NCI-H226 (cell line): ENCODE results near the gene AKAP13.
"Not testable (repeated sequence)": the region's sequence is repeated elsewhere in the genome, so short reads cannot be mapped to it uniquely, and the experiment has no call there.

Source experiments
- DNase-seq: peaks from one replicate; pipeline ENCODE4 v3.0.0-alpha.2; 2015

Gene AKAP13

DNA sequence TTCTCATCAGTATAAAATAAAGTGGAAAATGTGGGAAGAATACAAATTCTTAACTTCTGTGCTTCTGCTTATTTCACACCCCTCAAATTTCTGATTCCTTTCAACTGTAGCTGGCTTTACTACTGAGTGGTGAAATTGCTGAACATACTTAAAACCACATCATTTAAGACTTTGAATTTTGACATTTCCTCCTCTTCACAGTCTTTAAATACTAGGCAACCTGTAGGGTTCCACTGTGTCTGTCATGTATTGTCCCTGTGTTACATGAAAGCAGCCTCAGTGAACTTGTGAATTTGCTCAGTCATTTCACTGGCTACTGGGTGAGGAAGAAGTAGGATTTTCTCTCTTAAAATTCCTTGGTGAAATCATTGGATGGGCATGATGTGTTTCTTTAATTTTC lies 101.1 kb downstream of the AKAP13 start:
- not testable (repeated sequence) for DNase-seq

DNA sequence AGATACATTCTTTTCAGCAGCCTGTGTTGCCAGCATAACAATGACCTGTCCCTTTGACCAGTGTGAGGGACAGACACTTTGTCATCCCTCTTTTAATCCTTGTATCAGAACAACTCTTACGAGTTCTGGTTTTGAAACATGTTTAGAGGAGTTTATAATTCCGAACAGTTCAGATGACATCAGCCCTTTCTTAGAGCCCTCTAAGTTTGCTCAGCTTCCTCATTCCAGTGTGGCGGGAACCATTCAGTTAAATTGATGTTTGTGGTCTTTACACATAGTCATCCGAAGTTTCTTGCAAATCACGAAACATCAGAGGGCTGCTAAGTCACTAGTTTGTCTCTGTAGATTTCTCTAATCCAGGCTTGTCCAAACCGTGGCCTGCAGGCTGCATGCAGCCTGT lies 102.5 kb downstream of the AKAP13 start:
- DNase-seq: peak; percentile 74

DNA sequence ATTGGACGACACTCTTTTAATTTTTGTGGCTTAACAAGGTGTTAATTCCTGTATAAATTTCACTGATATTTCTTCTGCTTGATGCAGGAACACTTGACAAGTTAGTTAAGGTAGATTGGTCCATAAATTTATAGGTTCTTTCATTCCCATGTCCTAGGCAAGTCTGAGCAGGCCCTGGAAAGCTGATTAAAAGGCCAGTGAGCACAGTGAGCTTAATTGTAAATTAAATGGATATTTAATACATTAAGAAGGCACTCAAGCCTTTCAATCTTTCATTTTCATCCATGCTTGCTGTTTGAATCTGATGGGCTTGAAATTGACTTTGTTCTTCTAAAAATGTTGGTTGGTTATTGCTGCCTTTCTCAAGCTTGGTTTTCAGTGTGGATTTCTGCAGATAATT lies 103.6 kb downstream of the AKAP13 start:
- DNase-seq: not testable (repeated sequence)

DNA sequence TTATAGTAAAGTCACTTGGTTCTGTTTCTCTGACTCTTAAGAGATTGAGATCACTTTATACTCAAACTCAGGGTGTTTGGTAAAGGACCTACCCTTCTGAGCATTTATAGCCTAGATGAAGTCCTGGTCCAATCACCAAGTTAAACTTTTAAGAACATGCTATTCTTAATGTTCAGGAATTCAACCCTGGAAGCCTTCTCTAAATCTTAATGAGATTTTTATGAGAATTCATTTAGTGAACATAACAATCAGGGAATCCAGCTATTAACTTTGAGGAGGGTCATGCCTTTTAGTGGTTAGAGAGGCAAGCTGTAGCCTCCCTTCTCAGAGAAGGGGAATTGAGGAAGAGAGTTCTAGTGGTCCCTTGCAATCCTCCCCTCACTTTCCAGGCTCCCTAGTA lies 104.5 kb downstream of the AKAP13 start:
- DNase-seq: not testable (repeated sequence)

DNA sequence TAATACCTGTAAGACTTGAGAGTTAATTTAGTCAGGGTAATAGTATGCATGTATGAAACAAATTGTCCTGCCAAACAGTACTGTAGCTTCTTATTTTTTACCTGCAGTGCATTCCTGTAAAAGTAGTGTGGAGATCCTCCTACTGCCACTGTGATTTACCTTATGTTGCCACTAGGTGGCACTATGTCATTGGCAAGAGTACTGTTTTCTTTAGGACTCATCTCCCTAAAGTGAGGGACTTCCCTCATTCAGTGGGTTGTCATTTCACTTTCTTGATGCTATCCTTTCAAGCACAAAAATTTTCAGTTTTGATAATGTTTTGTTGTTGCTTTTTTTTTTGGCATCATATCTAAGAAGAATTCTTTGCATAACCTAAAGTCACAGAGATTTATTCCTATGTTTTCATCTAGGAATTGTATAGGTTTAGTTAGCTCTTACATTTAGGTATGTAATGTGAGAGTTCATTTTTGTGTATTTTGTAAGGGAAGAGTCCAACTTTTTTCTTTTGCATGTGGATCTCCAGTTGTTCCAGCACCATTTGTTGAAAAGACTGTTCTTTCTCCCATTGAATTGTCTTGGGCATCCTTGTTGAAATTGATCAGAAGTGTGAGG lies 105.7 kb downstream of the AKAP13 start:
- DNase-seq: peak; percentile 69

DNA sequence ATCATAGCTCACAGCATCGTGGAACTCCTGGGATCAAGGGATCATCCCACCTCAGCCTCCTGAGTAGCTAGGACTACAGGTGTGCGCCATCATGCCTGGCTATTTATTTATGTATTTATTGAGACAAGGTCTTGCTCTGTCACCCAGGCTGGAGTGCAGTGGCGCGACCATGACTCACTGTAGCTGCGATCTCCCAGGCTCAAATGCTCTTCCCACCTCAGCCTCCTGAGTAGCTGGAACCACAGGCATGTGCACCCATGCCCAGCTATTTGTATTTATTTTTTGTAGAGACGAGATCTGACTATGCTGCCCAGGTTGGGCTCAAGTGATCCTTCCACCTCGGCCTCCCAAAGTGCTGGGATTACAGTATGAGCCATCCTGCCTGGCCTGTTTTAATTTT lies 107.4 kb downstream of the AKAP13 start:
- peak; percentile 9 for DNase-seq

DNA sequence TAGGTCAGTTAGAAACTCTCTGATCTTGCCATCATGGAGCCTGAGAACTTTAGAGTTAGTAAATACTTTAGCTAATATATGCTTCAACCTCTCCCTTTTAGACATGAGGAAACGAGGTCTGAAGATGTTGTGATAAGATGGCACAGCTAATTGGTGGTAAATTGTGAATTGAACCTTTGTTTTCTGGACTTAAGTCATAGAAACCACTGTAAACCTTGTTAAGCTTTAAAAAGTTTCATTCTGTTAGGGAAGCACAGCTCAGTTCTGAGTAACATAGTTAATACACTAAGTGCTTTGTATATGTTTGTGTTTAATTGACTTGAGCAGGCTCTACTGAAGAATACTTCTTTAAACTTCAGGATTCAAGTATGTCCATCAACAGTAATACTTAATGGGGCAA lies 108.6 kb downstream of the AKAP13 start:
- no peak for DNase-seq

DNA sequence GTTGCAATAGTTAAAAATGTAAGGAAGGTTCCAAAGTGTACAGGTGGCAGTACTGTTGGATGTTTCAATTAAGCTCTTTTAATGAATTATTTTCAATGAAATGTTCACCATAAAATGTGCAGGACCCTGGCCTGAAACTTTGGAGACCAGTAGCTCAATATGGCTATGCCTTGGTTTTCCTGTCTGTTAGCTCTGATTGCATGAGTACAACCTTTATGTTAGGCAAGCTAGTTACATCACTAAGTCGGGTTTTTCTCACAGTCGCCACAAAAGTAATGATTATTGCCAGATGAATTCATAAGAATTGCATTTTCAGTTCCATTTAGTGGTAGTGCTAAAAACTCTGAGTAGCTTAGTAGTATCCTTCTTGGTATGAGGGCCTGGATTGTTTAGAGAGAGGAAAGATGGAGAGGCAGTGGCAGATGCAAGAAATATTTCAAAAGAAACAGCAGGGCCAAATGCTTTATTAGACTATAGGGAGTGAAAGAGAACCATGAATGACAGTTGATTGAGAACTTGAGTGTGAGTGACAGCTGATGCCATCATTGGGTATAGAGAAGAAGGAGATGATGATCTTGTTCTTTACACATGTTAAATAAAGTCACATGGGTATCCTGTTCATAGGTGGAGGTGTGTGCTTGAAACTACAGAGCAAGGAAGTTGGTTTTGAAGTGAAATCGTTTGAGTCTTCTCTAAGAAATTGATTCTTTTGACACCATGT lies 109.5 kb downstream of the AKAP13 start:
- no peak for DNase-seq

DNA sequence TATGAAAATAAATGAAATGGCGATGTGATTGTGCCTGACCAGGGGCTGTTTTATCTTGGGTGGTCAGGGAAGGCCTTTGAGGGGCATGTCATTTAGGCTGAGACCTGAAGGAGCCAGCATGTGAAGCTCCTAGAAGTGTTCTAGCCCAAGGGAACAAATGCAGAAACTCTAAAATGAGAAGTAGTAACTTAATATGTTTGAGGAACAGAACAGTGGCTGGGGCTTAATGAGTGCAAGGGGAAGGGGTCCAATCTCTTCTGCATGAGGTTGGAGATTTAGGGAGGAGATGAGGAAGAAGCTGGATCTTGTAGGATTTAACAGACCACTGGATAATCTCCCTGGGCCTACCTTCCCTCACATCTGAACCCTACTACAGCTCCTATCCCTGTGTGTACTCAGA lies 110.5 kb downstream of the AKAP13 start:
- no peak for DNase-seq

DNA sequence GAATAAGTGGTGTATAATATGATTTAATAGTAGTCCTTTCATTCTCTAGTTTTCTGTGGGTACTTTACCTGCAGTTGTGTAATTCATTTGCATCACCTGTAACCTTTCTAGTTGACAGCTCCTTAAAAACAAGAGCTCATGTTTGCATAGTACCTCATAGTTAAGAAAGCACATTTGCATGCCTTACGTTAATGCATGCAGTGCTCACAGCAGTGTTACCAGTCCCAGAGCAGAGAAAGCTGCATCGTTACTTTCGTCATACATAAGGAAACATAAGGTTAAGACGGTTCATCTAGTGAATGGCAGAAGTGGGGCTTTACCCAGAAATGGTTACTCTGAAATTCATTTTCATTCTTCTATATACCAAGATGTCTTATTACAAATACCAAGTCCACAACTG lies 111.3 kb downstream of the AKAP13 start:
- no peak for DNase-seq

DNA sequence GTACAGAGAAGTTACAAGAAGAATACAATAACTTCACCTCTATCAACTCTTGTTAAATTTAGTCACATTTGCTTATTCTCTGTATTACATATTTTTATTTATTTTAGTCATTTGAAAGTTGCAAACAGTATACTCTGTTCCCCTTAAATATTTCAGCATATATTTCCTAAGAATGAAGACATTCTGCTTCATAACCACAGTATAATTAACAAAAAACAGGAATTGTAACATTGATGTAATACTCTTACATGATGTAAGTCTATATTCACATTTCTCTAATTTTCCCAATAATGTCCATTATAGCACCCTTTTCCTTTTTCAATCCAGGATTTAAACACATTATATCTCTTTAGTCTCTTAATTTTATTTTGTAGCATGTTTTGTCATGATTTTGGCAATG lies 112.0 kb downstream of the AKAP13 start:
- no peak for DNase-seq

DNA sequence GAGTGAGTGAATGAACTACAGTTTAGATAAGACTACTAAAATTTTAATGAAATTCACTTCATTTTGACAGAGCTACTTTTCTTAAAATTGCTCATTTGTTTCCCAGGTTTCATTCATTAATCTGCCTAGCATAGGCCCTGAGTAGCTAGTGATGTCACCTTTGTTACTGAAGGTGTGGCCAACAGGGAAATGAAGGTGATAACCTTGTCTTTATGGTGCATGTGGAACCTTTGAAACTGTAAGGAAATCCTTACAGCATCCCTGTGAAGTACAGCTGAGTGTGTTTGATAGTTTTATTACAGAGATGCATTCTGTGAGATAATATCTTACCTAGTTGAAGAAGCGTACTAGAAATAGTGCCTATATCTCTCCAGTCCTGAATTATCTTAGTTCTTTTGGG lies 112.9 kb downstream of the AKAP13 start:
- no peak for DNase-seq

DNA sequence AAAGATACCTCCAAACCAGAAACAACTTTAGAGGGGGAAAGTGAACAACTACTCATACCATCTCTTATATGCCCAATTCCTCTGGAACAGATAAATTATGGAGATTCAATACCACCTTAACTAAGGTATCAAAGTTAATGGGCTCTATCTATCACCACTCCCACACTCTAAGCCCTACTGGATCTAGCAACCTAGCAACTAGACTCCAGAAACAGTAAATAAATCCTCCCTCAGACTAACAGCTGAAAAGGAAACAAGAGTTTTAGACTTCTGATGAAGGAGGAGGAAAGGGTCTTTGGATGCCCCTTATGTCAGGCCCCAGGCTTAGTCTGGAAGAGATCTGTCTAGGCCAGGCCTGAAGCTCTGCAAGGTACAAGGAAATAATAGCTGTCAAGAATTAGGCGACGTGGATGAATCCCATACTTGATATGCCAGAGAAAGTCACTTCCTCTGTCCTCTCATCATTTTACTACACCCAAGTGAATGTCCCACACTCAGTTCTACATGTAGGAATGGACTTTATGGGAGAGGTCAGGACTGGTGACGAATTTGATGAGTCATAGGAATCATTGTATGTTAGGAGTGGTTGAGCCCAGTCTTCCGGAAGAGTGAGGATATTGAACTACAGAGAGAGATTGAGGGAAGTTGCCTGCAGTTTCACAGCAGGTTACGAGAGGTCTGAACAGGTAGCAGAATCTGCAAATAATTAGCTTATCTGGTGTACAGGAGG lies 113.8 kb downstream of the AKAP13 start:
- peak; percentile 84 for DNase-seq

DNA sequence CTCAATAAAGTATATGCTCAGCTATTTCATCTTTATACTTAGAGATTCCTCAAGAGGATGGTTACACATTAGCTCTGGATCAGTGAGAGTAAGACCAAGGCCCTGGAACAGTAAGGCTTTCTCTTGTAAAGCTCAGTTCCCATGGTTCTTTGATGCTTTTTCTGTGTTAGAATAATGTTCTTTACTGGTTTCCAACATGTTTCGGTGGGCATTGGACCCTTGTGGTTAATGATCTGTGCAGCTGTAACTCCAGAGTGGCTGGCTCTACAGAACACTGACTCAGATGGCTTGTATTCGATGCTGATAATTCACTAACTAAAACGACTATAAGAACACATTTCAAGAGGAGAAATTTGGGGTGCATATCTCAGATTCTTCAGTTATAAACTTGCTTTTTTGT lies 114.7 kb downstream of the AKAP13 start:
- no peak for DNase-seq

DNA sequence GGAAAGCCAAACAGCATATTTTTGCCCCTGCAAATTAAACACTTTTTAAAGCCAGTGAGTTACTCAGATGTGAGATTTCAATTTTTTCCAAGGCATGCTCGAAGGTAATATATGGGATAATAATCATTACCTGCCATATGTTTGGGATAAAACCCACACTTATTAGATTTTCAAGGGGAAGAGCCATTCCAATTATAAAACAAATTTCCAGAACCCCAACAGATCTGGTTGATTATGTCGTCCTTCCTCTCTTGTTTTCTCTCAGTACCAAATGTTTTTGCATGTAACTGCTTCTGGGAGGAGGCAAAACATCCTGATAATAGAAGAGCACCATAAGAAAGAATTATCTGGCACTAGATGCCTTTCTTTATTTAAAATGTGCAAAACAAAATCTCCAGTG lies 115.1 kb downstream of the AKAP13 start:
- DNase-seq: no peak

DNA sequence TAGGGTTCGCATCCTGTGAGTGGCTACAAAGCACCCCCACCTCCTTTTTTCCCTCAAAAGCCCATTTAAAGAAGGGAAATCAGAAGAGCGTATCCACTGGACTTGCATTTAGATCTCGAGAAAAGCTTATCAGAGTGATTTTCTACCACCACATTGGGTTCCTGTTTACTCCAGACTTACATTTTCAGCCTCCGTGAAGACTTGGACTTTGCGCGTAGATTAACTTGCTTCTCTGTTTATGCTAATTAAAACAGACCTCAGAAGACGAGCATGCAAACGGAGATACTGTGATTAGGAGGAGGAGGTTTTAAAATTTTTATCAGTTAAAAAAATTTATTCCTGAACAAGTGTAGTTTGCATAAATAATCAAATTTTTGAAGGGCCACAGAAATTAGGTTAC lies 115.7 kb downstream of the AKAP13 start:
- DNase-seq: no peak

DNA sequence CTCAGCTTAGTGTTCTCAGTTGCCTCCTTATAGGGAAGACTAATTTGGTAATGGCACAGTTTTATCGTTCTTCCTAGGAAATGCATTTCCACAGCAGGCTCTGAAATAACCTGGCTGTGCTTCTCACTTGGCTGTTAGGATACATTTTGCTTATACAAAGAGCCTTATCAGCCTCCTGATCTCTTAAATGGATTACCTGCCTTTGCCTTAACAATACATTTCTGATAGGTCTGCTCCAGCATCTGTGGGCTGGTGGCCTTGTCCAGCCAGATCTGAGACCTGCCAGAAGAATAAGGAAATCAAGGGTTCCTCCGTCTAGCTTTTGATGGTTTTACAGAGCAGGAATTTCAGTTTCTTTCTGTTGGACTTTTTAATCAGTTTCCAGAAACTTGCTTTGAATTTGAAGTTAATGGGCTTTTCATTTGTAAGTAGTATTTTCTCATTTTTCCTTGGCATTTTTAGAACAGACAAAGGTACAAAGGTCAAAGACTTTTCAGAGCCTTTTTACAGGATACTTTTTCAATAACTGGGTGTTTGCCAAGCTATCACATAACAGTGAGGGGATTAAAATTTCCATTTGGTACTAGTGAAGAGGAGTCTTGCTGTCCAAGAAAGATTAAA lies 116.3 kb downstream of the AKAP13 start:
- no peak for DNase-seq

DNA sequence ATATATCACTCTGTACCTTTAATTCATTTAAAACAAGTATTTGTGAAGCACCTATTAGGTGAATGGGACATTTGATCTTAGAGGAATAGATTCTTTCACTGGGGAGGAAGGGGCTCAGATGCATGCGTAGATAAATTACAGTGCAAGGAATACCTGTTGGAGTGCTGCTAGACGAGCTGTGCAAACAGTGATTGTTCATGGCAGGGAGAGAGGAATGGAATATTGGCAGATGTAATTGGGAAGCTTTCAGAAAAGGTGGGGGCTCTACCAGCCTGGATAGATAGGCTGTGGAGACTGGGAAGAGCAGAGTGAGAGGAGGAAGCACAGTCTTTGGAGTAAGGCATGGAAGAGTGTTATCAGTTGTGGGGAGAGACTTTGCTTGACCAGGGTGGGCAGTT lies 116.8 kb downstream of the AKAP13 start:
- DNase-seq: no peak

DNA sequence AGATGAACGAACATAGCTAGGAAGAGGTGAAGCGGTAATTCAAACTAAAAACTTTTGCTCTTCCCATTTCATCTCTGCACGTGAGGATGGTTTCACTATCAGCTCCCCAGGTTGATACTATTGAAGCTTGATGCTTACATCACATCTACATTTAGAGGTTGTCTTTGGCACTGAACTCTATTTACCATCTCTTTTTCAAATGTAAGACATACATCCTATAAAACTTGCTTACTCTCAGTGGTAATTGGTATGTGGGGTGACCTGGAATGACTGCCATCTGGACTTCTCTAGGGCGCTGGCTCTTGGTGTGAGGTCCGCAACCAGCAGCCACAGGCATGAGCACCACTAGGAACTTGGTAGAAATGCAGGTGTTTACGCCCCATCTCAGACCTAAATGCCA lies 118.1 kb downstream of the AKAP13 start:
- no peak for DNase-seq

DNA sequence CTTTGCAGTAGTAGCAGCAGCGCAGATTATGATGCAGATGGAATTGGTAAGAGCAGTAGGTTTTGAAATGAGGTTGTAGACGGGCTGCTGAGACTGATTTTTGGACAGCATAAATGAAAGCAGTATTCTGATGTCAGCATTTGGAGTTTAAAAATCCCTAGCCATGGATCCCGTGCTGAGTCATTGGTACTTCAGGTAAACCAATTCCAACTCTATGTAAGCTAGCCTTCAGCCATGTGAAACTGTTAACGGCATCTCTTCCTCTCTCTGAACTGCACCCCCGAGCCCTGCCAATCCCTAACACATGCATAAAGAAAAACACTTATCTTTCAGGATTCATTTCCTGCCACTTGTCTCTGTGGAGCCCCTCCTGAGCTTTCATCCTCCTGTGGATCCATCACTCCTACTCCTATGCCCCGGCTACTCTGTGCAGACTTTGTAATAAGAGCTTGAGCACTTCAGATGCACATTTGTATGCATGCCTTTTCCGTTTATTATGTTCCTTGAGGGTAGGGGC lies 119.0 kb downstream of the AKAP13 start:
- DNase-seq: no peak

DNA sequence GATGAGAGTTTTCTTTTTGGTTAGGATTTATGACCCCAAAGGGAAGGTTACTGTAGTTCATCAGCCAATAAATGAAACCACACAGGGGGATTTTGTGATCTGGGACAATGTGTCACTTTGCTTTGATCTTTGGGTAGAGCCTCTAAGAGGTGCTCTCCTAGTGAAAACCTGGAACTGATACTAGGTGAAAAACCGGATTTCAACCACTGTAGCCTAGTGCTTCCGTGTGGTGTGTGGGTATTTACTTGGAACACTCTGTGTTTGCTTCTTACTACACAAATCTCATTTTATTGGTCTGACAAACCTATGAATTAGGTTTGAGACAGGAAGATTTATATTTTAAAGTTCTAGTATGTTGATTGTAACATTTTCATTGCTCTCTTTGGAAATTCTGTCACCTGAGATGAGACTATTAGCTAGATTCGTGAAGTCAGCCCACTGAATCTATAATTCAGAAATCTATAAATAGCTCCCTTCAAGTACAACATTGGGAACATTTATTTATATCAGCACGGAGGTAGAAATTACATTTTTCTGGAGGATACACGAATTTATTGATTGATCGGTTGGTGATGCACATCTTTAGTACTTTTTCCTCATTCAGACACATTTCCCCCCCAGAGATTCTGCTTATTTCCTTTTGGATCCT lies 119.8 kb downstream of the AKAP13 start:
- DNase-seq: no peak

DNA sequence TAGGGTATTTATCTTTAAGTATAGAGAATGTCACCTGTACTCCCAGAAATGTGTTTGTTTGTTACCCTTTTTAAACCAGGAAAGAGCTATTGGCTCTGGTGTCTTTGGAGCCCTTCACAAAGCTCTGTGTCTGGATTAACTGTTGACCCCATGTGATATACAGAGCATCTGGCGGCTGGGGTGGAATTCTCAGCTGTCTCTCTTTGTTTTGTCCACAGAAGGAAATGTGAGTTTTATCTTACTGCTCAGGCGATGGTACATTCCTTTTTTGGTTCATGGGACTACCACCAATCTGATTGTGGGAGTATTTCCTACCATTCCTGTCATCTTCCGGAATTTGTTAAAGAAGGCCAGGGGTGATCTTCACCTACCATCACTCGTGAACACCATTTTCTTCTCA lies 120.3 kb downstream of the AKAP13 start:
- DNase-seq: no peak

DNA sequence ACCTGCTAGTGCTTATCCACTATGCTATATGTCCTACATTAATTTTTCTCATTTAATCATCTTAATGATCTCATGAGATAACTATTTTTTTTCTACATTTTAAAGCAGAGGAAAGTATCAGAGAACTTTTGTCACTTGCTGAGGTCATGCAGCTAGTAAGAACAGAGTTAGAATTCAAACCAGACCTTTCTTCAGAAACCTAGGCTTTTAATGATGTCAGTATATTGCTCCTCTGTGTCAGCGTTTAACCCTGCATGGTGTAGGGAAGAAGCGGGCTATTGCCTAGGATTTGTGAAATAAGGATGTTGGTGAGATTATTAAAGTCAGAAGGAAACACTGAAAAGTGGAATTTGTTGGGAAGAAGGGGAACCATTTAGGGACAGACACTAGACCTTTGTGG lies 121.2 kb downstream of the AKAP13 start:
- DNase-seq: no peak
